NCI-H82 (cell line): Measurements from ENCODE around the gene ARRDC3.

Experiments
- DNase-seq: peaks from one replicate; lab custom pipeline; 2025; lab: John Stamatoyannopoulos, UW

The ARRDC3 gene

DNA sequence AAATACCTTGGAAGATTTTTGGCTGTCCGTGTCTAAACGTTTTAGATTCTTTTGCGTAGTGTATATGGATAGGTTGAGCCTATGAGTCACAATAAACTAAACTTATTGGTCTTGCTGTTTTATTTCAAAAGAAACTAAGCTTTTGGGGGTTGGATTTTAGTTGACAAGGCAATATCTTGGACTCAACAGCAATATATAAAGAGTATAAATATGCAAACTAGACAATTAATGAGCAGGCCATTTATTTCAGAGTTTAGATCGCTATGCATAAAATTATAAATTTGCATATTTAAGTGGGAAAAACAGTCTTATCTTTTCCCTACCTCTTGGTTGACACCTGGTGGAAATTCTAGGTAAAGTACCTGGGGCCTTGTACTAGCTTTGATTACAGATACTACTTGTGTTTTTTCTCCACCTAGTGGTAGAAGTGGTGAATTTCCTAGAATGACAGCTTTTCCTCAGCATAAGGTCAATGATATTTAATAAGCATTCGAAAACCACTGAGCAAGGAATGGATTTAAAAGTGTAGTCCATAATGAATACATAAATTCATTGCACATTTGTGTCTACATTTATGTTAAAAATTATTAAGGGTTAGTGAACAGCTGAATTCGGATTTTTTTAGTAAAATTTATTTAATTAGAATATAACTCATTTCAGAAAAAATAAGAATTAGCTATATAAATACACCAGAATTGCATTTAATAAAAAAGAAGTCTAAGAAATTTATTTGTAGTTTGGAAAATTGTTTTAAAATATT is 1.7 kb upstream of the ARRDC3 start:
- peak; percentile 93 for DNase-seq

DNA sequence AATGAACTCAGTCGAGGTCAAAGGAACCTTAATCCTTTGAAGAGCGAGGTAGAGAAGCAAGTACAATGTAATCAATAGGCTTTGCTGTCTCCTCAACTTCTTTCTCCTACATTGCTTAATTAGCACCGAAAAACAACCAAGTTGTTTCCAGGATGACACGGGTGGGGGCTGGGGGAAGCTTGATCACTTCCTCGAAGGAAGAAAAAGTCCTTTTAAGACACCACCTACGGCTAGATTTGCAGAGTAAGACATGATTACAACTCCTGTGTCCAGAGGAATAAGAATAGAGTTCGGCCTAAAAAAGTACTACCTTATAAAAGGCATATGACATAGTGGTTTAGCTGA is 811 bp upstream of the ARRDC3 start:
- DNase-seq = peak; percentile 65

DNA sequence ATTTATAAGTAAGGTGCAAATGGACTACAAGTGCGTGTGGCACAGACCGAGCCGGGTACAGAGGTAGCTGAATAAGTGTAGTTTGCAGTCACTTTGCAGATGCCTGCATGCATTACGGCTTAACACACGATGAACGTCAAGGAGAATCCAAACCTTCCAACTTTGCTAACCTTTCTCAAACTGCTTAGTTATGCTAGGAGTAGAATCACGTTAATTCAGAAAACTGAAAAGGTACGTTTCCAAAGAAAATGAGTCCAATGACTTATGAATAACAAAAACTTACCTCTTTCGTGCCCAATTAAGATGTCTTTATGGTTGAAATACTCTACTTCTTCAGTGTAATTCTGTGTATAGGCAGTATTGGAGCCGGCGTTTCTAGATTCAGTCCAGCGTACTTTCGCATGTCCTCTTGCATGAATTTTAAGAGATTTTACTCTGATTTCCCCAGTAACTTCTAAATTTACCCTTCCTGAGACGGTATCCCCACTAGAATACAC is 539 bp downstream of the ARRDC3 start:
- peak; percentile 73 for DNase-seq

- peak; percentile 90 for DNase-seq
These were observed 1.2 kb downstream of the ARRDC3 start for GRCh38 chr5:91381774-91382359.

DNA sequence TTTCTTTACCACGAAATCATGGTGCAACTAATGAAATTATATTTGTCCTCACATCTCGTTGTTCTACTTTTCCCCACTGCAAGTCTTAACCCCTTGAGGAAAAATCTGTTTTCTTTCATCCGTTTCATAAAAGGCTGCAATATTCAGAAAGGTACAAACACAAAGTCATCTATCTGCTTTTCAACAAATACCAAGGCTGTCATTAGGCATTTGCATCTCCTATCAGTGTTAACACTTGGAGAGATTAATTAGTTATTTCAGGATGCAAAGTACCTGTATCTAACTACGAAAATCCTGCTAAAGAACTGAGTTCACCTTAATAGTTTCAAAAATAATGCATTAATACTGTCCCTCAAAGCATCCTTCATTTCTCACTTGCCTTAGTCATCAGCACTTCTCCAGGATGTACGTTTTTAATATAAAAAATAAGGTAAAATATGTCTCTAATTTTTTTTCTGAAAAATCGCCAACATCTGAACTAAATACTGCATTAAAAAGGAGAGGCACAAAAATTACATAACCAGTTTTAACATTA is 1.8 kb downstream of the ARRDC3 start:
- DNase-seq = no peak

- DNase-seq = peak; percentile 97
These were observed 2.5 kb downstream of the ARRDC3 start for GRCh38 chr5:91380491-91381238.

- peak; percentile 95 for DNase-seq
These were observed 3.1 kb downstream of the ARRDC3 start for GRCh38 chr5:91379914-91380490.

GRCh38 chr5:91379246-91379913 is 3.7 kb downstream of the ARRDC3 start:
- peak; percentile 7 for DNase-seq

GRCh38 chr5:91378752-91379211 is 4.3 kb downstream of the ARRDC3 start:
- DNase-seq = peak; percentile 21

DNA sequence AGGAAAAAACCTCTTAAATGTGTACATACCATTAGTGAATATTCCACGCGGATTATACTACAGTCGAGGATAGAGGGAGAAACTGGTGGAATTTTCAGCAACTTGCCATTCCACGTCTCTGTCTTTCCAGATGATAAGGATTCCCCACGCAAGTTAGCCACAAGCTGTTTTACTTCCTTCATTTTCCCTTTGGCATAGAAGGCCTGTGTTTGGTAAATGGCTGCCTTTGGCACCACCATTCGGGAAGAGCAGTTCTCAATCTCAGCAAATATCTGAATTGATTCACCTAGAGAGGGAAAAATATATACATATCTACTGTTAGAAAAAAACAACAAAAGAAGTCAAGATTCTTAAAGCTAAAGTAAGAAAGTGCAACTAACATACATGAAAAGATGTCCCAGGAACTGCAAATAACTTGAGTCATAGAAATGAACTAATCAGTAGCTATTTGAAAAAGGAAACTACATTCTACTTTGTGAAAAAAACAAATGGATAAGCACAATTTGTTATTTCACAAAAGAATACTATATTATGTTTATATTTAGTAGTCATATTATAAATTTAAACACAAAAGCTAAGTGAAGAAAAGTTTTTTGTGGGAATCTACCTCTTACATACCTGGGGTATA is 8.1 kb downstream of the ARRDC3 start:
- no peak for DNase-seq

DNA sequence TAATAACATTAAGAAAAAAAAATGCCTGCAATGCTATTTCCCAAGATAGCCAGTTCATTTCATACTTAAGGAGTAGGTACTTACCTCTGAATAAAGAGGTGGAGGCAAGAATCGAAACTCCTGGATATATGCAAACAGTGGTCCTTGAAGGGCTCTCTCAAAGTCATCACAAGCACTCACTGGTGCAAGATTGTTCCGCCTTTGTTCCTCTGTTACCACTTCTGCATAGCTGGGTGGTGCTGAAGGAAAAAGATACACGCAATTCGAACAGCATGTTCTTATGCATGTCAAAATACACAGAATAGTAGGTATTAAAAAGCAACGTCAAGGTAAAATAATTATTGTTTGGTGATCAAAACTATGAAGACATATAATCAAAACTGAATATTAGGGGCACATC is 9.5 kb downstream of the ARRDC3 start:
- DNase-seq = no peak

GRCh38 chr5:91373006-91373405 is 10.1 kb downstream of the ARRDC3 start:
- no peak for DNase-seq

- DNase-seq = no peak
These were observed 13.6 kb downstream of the ARRDC3 start for GRCh38 chr5:91369480-91369879.

DNA sequence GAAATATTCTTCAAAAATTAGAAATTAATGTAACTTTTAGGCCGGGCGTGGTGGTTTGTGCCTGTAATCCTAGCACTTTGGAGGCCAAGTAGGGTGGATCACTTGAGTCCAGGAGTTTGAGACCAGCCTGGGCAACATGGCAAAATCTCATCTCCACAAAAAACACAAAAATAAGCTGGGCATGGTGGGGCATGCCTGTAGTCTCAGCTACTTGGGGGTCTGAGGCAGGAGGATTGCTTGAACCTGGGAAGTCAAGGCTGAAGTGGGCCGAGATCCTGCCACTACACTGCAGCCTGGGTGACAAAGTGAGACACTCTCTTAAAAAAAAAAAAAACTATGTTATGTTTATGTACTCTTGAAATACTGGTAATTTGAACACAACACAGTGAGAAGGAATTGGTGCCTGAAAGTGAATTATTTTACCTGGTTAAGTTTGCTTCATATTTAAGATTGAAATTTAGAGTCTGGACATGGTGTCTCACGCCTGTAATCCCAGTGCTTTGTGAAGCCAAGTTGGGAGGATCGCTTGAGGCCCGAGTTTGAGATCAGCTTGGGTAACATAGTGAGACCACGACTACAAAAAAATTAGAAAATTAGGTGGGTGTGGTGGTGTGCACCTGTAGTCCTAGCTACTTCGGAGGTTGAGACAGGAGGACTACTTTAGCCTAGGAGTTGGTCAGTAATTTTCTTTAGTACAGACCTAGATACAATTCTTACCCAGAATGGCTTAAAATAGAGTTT is 15.0 kb downstream of the ARRDC3 start:
- DNase-seq = no peak

- no peak for DNase-seq
These were observed 15.8 kb downstream of the ARRDC3 start for GRCh38 chr5:91367344-91367743.

DNA sequence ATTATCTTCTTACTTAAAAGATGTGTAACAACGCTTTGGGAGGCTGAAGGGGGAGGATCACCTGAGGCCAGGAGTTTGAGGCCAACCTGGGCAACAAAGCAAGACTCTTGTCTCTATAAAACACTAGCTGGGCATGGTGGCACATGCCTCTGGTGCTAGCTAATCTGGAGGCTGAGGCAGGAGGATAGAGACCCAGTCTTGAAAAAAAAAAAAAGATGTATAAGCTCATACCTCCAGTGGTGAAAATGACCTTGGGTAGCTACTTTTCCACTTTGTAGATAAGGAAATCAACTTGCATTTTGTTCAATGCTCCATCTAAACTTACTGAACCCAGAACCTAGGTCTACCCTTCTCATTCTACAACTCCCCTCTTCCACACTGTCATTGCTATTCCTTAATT is 16.6 kb downstream of the ARRDC3 start:
- DNase-seq = no peak

DNA sequence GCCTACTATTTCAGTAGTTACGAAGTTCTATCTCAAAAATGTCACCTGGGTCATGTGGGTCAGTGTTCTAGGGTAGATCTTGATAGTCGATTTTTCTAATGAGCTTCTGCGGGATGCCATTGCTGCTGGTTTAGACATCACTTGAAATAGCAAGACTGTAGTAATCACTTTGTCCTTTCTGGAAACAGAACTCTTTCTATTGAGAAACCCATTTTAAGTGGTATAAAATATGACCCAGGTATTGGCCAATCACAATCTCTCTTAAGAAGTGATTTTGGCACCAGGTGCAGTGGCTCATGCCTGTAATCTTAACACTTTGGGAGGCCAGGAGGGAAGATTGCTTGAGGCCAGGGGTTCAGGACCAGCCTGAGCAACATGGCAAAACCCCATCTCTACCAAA is 17.6 kb downstream of the ARRDC3 start:
- no peak for DNase-seq

DNA sequence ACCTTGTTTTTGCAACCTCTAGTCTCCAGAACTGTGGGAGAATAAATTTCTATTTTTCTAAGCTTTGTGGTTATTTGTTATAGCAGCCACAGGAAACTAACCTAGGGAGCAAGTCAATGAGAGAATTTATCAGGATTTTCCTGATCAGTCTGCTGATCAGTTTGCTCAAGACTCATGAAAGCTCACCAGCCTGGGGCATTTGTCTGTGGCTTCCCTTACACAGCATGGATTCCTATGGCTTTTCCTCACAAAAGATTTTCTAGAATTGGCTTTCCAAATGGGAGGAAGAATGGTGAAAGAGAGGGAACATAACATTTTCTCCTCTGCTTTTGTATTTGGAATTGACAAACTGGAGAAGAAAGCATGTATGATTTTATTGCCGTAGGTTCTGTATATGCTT is 20.2 kb downstream of the ARRDC3 start:
- DNase-seq = no peak

DNA sequence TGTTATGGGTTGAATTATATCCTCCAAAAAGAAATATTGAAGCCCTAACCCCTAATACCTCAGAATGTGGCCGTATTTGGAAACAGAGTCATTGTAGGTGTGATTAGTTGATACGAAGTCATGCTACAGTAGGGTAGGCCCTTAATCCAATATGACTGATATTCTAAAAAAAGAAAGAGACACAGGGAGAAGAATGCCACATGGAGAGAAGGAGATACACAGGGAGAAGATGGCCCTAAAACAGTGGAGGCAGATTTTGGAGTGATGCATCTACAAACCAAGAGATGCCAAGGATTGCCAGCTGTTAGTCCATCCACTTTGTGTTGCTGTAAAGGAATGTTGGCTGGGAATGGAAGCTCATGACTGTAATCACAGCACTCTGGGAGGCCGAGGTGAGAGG is 21.3 kb downstream of the ARRDC3 start:
- DNase-seq = no peak

DNA sequence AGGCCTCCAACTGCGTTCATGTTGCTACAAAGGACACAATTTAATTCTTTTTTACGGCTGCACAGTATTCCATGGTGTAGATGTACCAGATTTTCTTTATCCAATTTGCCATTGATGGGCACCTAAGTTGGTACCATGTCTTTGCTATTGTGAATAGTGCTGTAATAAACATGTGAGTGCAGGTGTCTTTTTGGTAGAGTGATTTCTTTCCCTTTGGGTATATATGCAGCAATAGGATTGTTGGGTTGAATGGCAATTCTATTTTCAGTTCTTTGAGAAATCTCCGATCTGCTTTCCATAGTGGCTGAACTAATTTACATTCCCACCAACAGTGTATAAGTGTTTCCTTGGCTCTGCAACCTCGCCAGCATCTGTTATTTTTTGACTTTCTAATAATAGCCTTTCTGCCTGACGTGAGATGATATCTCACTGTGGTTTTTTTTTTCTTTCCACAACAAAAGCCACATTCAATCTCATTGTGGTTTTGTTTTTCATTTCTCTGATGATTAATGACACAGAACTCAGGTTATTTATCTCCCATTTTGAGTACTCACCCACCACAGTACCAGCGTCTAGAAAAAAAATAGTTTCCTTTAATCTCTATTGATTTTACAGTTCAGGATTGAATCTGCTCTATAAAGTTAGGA is 21.9 kb downstream of the ARRDC3 start:
- DNase-seq = no peak
